Loucy (cell line): ENCODE results near the gene ZNF277.

Source experiments
- H2AFZ ChIP-seq: fragments of 200-600 bp; sonication (generic); 2 replicates; pipeline ENCODE4 v1.6.0; 2016; ENCODE audit warnings: antibody characterized with exemption, mild to moderate bottlenecking, low read length, moderate library complexity
- H3F3A ChIP-seq: fragments of 200-600 bp; 2 replicates; pipeline ENCODE4 v1.6.0; 2016; ENCODE audit warnings: antibody characterized with exemption, low read depth, mild to moderate bottlenecking
- H3K27me3 ChIP-seq: fragments of 200-600 bp; sonication (generic); 2 replicates; pipeline ENCODE4 v1.6.1; 2014; ENCODE audit warnings: low read length, mild to moderate bottlenecking; ENCODE audit not compliant: insufficient read depth, poor library complexity, severe bottlenecking
- H3K36me3 ChIP-seq: fragments of 200-600 bp; sonication (generic); 2 replicates; pipeline ENCODE4 v1.6.1; 2016; ENCODE audit warnings: low read length; ENCODE audit not compliant: insufficient read depth
- H3K4me1 ChIP-seq: fragments of 200-600 bp; sonication (generic); 2 replicates; pipeline ENCODE4 v1.5.1; 2014; ENCODE audit warnings: low read length, mild to moderate bottlenecking; ENCODE audit not compliant: insufficient read depth, poor library complexity, severe bottlenecking
- H3K4me2 ChIP-seq: fragments of 200-600 bp; sonication (generic); 2 replicates; pipeline ENCODE4 v1.6.0; 2014; ENCODE audit warnings: antibody characterized with exemption, low read length, low read depth, mild to moderate bottlenecking; ENCODE audit not compliant: poor library complexity, severe bottlenecking
- H3K4me3 ChIP-seq: fragments of 200-600 bp; sonication (generic); 2 replicates; pipeline ENCODE4 v1.5.1; 2014; ENCODE audit warnings: low read length, mild to moderate bottlenecking, mixed read lengths; ENCODE audit not compliant: poor library complexity, severe bottlenecking
- H3K79me2 ChIP-seq: fragments of 200-600 bp; sonication (generic); 2 replicates; pipeline ENCODE4 v1.6.1; 2014; ENCODE audit warnings: low read length; ENCODE audit not compliant: insufficient read depth
- H3K9ac ChIP-seq: fragments of 200-600 bp; sonication (generic); 2 replicates; pipeline ENCODE4 v1.6.0; 2014; ENCODE audit warnings: mild to moderate bottlenecking, low read depth, low read length, moderate library complexity; ENCODE audit not compliant: poor library complexity, severe bottlenecking
- H3K9me2 ChIP-seq: fragments of 200-600 bp; sonication (generic); replicated peaks from 2 replicates; pipeline ENCODE4 v1.6.1; 2016; ENCODE audit warnings: low read depth, low read length, mixed read lengths
- H3K9me3 ChIP-seq: fragments of 200-600 bp; sonication (generic); 2 replicates; pipeline ENCODE4 v1.6.1; 2014; ENCODE audit warnings: mild to moderate bottlenecking, antibody characterized with exemption, low read length, low read depth; ENCODE audit not compliant: insufficient read depth
- H4K20me1 ChIP-seq: fragments of 200-600 bp; sonication (generic); 2 replicates; pipeline ENCODE4 v1.6.0; 2014; ENCODE audit warnings: antibody characterized with exemption, low read length, mild to moderate bottlenecking; ENCODE audit not compliant: insufficient read depth, poor library complexity, severe bottlenecking
- CTCF ChIP-seq: fragments of 200-600 bp; sonication (generic); conservative IDR thresholded peaks from 2 replicates; pipeline ENCODE4 v1.5.1; 2014; ENCODE audit warnings: mild to moderate bottlenecking, antibody characterized with exemption, low read length
- EZH2phosphoT487 ChIP-seq: fragments of 200-600 bp; IDR thresholded peaks from 2 replicates; pipeline ENCODE4 v1.6.1; 2018; ENCODE audit warnings: antibody characterized with exemption, mild to moderate bottlenecking, moderate library complexity, borderline replicate concordance

ZNF277 gene

GRCh38 chr7:112286250-112287086 is 80.0 kb downstream of the ZNF277 start:
- H3K79me2 ChIP-seq = peaks cover 6% of the 10 kb centered on the region; the same call in 1 of the 2 replicates
- H3K9me2 ChIP-seq = no peaks in the 10 kb centered on the region

GRCh38 chr7:112288301-112288700 is 81.8 kb downstream of the ZNF277 start:
- H2AFZ ChIP-seq = no peak overlapping the region
- no peaks in the 10 kb centered on the region for H3F3A ChIP-seq
- no peaks in the 10 kb centered on the region for H4K20me1 ChIP-seq
- no peak overlapping the region for H3K4me2 ChIP-seq
- H3K4me1 ChIP-seq = peaks cover 12% of the 10 kb centered on the region
- no peak overlapping the region for H3K9ac ChIP-seq
- H3K79me2 ChIP-seq = no peaks in the 10 kb centered on the region
- H3K9me2 ChIP-seq = no peaks in the 10 kb centered on the region
- no peak overlapping the region for H3K4me3 ChIP-seq
- H3K9me3 ChIP-seq = no peaks in the 10 kb centered on the region
- TF ChIP-seq CTCF = no peak
- TF ChIP-seq EZH2phosphoT487 = no peak
- peaks cover 9% of the 10 kb centered on the region for H3K36me3 ChIP-seq
- no peaks in the 10 kb centered on the region for H3K27me3 ChIP-seq

More at GRCh38 chr7:112286250-112287086, 80.0 kb downstream of the ZNF277 start:
- Histone ChIP-seq H3K4me2 (peak overlapping the region; percentile 28), H3K9ac (no peak overlapping the region), H4K20me1 (no peaks in the 10 kb centered on the region), H3K4me1 (peaks cover 12% of the 10 kb centered on the region), H2AFZ (no peak overlapping the region), H3K27me3 (no peaks in the 10 kb centered on the region), H3K4me3 (no peak overlapping the region), H3K36me3 (peaks cover 9% of the 10 kb centered on the region), H3K9me3 (no peaks in the 10 kb centered on the region), H3F3A (no peaks in the 10 kb centered on the region)
- no peak for TF ChIP-seq CTCF
- TF ChIP-seq EZH2phosphoT487 = no peak

GRCh38 chr7:112290065-112290464 is 83.6 kb downstream of the ZNF277 start:
- H3K9me2 ChIP-seq = no peaks in the 10 kb centered on the region
- H3F3A ChIP-seq = no peaks in the 10 kb centered on the region
- TF ChIP-seq EZH2phosphoT487 = no peak
- TF ChIP-seq CTCF = no peak
- H3K4me3 ChIP-seq = no peak overlapping the region
- no peak overlapping the region for H3K4me2 ChIP-seq
- H2AFZ ChIP-seq = no peak overlapping the region
- H3K79me2 ChIP-seq = no peaks in the 10 kb centered on the region
- H3K27me3 ChIP-seq = no peaks in the 10 kb centered on the region
- H3K9me3 ChIP-seq = no peaks in the 10 kb centered on the region
- H3K9ac ChIP-seq = no peak overlapping the region
- no peaks in the 10 kb centered on the region for H4K20me1 ChIP-seq
- H3K36me3 ChIP-seq = peaks cover 9% of the 10 kb centered on the region
- peaks cover 12% of the 10 kb centered on the region for H3K4me1 ChIP-seq
